OCI-LY1 (cell line): Measurements from ENCODE around the gene ARHGEF39.

ENCODE experiments used
- CTCF ChIP-seq: fragments of 200-600 bp; sonication (generic), shearing (Covaris generic); IDR thresholded peaks from 2 replicates; pipeline ENCODE4 v1.5.1; 2017; ENCODE audit warnings: mild to moderate bottlenecking, antibody characterized with exemption, low read length, moderate library complexity, mixed read lengths
- EZH2 ChIP-seq: fragments of 200-600 bp; sonication (generic), shearing (Covaris generic); IDR thresholded peaks from 2 replicates; pipeline ENCODE4 v1.8.0; 2017; ENCODE audit warnings: borderline replicate concordance, mixed run types, mild to moderate bottlenecking, antibody characterized with exemption, low read length, moderate library complexity, mixed read lengths

GRCh38 chr9:35702696-35703095, 37.7 kb upstream of the ARHGEF39 start:
- no peak for TF ChIP-seq CTCF
- TF ChIP-seq EZH2 = no peak
